DND-41 (cell line): Measurements from ENCODE around the gene PRSS57.

ENCODE experiments used
- ATAC-seq: fragments of 200-7000 bp; cut with Tn5 transposase; 3 replicates; pipeline ENCODE4 v1.9.1; 2021; ENCODE audit warnings: low read depth; ENCODE audit not compliant: insufficient read depth
- DNase-seq: peaks from one replicate; pipeline ENCODE4 v3.0.0-alpha.2; 2020
- H2AFZ ChIP-seq: 2 replicates; pipeline ENCODE4 v1.6.0; 2012; ENCODE audit warnings: low read depth, low read length
- H3K27ac ChIP-seq: 2 replicates; pipeline ENCODE4 v1.5.1; 2012; ENCODE audit warnings: low read length, inconsistent platforms
- H3K27me3 ChIP-seq: fragments of 200-600 bp; sonication (generic); 2 replicates; pipeline ENCODE4 v1.6.0; 2012; ENCODE audit warnings: low read length, mild to moderate bottlenecking, inconsistent platforms; ENCODE audit not compliant: insufficient read depth, poor library complexity
- H3K36me3 ChIP-seq: 2 replicates; pipeline ENCODE4 v1.5.1; 2012; ENCODE audit warnings: low read length, inconsistent platforms; ENCODE audit not compliant: insufficient read depth
- H3K4me1 ChIP-seq: 2 replicates; pipeline ENCODE4 v1.5.1; 2012; ENCODE audit warnings: mild to moderate bottlenecking, low read length; ENCODE audit not compliant: insufficient read depth
- H3K4me2 ChIP-seq: 2 replicates; pipeline ENCODE4 v1.6.0; 2012; ENCODE audit warnings: mild to moderate bottlenecking, moderate library complexity, low read length, inconsistent platforms; ENCODE audit not compliant: insufficient read depth
- H3K4me3 ChIP-seq, 2 experiments: fragments of 200-600 bp in 1 of 2; shearing (Covaris generic) in 1 of 2; 2 replicates each; pipeline ENCODE4 v1.5.1; 2012 to 2016; ENCODE audit warnings: inconsistent platforms in 2 of 2, low read length in 2 of 2, mild to moderate bottlenecking in 2 of 2, low read depth in 1 of 2, moderate library complexity in 1 of 2
- H3K79me2 ChIP-seq: 2 replicates; pipeline ENCODE4 v1.6.0; 2012; ENCODE audit warnings: low read length, inconsistent platforms; ENCODE audit not compliant: insufficient read depth
- H3K9ac ChIP-seq: 2 replicates; pipeline ENCODE4 v1.6.0; 2012; ENCODE audit warnings: low read depth, mild to moderate bottlenecking, inconsistent platforms, low read length, moderate library complexity
- H3K9me3 ChIP-seq: 2 replicates; pipeline ENCODE4 v1.5.1; 2012; ENCODE audit warnings: low read length, moderate library complexity, mild to moderate bottlenecking, inconsistent platforms; ENCODE audit not compliant: insufficient read depth, severe bottlenecking
- H4K20me1 ChIP-seq: 2 replicates; pipeline ENCODE4 v1.6.0; 2012; ENCODE audit warnings: low read length; ENCODE audit not compliant: insufficient read depth
- EZH2 ChIP-seq: IDR thresholded peaks from 3 replicates; pipeline ENCODE4 v1.6.1; 2012; ENCODE audit warnings: borderline replicate concordance, low read depth, mild to moderate bottlenecking, moderate library complexity, low read length, inconsistent platforms; ENCODE audit not compliant: severe bottlenecking
- TF ChIP-seq, protein P1 (sequence below): IDR thresholded peaks from 2 replicates; pipeline ENCODE4 v1.5.1; 2012; ENCODE audit warnings: borderline replicate concordance, low read length, moderate library complexity, mild to moderate bottlenecking; ENCODE audit not compliant: poor library complexity, severe bottlenecking; ENCODE audit errors: extremely low read depth

PRSS57 gene

DNA sequence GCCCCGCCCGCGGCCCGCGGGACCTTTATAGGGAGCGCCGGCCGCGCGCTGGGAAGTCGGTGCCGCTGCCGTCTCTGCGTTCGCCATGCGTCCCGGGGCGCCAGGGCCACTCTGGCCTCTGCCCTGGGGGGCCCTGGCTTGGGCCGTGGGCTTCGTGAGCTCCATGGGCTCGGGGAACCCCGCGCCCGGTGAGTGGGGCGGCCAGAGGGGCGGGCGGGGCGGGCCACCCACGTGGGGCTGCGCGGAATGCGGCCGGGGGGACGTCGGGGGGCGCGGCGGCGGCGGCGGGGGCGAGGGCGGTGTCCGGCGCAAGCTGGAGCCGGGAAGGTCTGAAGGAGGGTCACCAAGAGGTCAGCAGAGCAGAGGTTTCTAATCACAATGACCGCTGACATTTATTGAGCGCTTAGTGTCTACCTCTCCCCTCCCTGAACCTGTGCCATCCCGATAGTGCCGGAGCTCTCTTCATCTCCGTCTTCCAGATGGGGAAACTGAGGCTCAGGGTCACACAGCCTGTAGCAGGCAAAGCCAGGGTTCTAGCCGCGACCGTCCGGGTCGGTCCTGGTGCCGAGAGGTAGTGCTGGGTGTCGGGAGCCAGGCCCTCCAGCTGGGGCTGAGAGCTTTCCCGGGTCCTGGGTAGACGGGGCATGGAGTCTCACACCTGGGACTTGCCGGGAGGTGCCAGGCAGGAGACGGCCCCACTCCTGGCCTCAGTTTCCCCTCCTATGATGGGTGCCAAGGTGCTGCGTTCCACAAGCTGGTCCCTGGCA lies 18.7 kb downstream of the PRSS57 start, which contains the start of gene FSTL3:
Gene FSTL3 (plus strand): TSS at position 54 of the 767 bp plus-strand sequence. CDS start 32 bp downstream, at position 86.
- Histone ChIP-seq H3K27ac (no peak within 1 kb of the TSS), H3K9me3 (no peaks in the 10 kb centered on the region), H3K9ac (no peak within 1 kb of the TSS), H3K36me3 (no peaks in the 10 kb centered on the region; the same call in 1 of the 2 replicates), H3K4me1 (peaks cover 18% of the 10 kb centered on the region), H4K20me1 (peaks cover 18% of the 10 kb centered on the region), H3K79me2 (peaks cover 9% of the 10 kb centered on the region), H3K4me3 (no peak within 1 kb of the TSS), H2AFZ (no peak within 1 kb of the TSS), H3K27me3 (no peaks in the 10 kb centered on the region), H3K4me2 (no peak within 1 kb of the TSS)
- no peak for DNase-seq
- no peak for TF ChIP-seq EZH2
- TF ChIP-seq, protein P1, sequence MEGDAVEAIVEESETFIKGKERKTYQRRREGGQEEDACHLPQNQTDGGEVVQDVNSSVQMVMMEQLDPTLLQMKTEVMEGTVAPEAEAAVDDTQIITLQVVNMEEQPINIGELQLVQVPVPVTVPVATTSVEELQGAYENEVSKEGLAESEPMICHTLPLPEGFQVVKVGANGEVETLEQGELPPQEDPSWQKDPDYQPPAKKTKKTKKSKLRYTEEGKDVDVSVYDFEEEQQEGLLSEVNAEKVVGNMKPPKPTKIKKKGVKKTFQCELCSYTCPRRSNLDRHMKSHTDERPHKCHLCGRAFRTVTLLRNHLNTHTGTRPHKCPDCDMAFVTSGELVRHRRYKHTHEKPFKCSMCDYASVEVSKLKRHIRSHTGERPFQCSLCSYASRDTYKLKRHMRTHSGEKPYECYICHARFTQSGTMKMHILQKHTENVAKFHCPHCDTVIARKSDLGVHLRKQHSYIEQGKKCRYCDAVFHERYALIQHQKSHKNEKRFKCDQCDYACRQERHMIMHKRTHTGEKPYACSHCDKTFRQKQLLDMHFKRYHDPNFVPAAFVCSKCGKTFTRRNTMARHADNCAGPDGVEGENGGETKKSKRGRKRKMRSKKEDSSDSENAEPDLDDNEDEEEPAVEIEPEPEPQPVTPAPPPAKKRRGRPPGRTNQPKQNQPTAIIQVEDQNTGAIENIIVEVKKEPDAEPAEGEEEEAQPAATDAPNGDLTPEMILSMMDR, result no peak
- no peak for ATAC-seq

DNA sequence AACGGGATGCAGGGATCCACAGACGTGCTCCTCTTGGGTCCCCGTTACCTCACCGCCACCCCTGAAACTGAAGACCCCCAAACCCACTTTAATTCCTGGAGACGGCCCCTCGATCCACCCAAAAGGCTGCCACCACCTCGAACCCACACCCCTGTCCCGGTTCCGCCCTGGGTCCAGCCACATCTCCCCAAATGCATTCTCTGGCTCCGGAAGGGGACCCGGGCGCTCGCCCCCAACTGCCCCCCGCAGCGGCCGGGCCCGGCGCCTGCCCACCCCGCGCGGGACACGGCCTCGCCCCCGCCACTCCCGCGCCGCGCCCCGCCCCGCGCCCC lies 19.3 kb downstream of the PRSS57 start:
- Histone ChIP-seq H3K9ac (no peak overlapping the region), H2AFZ (no peak overlapping the region), H3K27ac (no peak overlapping the region), H3K4me2 (no peak overlapping the region), H3K4me1 (peaks cover 13% of the 10 kb centered on the region), H3K27me3 (no peaks in the 10 kb centered on the region), H3K79me2 (peaks cover 9% of the 10 kb centered on the region), H3K4me3 (no peak overlapping the region), H3K36me3 (no peaks in the 10 kb centered on the region; the same call in 1 of the 2 replicates), H4K20me1 (peaks cover 18% of the 10 kb centered on the region), H3K9me3 (no peaks in the 10 kb centered on the region)
- no peak for ATAC-seq
- no peak for TF ChIP-seq EZH2
- TF ChIP-seq, protein P1, result no peak
- no peak for DNase-seq

DNA sequence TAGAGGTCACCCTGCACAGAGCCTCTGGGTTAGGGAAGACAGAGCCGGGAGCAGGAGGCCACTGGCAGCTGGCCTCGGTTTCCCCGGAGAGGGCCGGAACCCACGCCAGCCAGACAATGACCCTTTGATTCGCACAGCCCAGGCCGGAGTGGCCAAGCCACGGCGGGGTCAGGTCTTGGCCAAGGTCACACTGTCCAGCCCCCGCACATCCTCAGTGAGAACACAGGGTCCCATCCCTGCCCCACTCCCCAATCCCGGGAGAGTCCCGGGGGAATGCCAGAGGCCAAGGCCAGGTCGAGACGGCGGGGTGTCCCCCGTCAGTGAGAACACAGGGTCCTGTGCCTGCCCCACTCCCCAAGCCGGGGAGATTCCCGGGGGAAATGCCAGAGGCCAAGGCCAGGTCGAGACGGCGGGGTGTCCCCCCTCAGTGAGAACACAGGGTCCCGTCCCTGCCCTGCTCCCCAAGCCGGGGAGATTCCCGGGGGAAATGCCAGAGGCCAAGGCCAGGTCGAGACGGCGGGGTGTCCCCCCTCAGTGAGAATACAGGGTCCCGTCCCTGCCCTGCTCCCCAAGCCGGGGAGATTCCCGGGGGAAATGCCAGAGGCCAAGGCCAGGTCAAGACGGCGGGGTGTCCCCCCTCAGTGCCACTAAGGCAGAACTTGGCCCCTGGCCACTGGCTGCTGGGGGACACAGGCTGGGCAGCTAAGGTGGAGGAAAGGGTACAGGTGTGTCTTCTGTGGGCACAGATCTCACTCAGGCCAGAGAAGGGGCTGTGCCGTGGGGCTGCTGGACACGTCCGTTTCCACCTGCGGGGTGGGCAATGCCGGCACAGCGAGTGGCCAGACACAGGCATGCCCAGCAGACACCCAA lies 20.7 kb downstream of the PRSS57 start:
- H3K27me3 ChIP-seq, result no peaks in the 10 kb centered on the region
- no peak for TF ChIP-seq EZH2
- TF ChIP-seq, protein P1, result no peak
- no peaks in the 10 kb centered on the region for H3K9me3 ChIP-seq
- no peak for ATAC-seq
- no peak overlapping the region for H3K9ac ChIP-seq
- DNase-seq, result no peak
- no peak overlapping the region for H2AFZ ChIP-seq
- H3K36me3 ChIP-seq, result no peaks in the 10 kb centered on the region
- peaks cover 9% of the 10 kb centered on the region for H3K4me1 ChIP-seq
- no peak overlapping the region for H3K4me2 ChIP-seq
- peaks cover 6% of the 10 kb centered on the region for H3K79me2 ChIP-seq
- H3K4me3 ChIP-seq, result no peak overlapping the region
- no peak overlapping the region for H3K27ac ChIP-seq
- peaks cover 17% of the 10 kb centered on the region for H4K20me1 ChIP-seq
